GM21619 (cell line): ENCODE results near the gene CASP1.

ENCODE experiments used
- ATAC-seq: cut with Tn5 transposase; IDR thresholded peaks from one replicate; pipeline ENCODE4 v1.9.1; 2021; ENCODE audit not compliant: unreplicated experiment

The CASP1 gene

DNA sequence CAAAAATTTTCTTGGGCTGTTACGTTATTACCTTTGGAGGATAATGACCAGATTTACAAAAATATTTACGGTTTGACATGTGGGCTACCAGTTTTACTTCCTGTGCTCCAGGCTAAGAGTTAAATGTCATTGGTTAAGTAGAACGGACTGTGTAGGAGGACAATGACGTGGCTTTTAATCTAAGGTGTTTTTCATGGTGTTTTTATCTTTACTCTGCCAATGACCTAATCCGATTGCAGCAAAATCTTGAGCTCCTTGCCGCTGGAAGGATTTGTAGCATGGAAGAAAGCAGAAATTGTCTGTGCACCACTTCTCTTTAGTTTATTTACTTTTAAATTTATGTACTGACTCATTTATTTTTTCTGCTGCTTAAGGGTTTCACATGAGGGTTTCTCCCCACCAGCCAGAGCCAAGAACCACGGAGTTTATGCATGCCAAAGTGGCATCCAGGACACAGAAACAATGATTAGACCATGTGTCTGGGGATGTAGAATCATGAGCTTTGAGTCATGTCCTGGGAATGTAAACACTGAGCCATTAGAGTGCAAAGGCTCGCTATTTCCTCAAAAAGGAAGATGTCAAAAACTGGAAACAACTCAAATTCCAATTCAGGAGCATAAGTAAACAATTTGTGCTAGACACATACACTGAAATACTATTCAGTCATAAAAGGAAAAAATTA, 12.1 kb upstream of the CASP1 start:
- no peak for ATAC-seq

DNA sequence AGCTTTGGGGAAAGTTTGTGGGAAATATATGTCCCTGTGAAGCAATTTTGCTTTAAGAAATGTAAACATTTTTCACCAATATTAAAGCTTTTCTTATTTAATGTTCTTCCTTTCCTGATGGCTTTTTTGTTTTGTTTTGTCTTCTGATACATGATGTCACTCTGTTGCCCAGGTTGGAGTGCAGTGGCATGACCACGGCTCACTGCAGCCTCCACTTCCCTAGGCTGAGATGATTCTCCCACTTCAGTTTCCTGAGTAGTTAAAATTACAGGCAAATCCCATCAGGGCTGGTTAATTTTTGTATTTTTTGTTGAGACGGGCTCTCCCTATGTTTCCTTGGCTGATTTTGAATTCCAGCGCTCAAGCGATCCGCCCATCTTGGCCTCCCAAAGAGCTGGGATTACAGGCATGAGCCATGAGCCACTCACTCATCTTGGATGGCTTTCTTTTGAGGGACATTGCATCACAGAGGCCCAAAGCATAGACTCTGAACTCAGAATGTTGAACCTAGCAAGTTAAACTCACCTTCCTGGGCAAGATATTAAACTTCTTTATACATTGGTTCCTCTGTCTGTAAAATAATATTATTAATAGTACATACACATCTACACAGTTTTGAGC, 10.8 kb upstream of the CASP1 start:
- ATAC-seq: no peak

DNA sequence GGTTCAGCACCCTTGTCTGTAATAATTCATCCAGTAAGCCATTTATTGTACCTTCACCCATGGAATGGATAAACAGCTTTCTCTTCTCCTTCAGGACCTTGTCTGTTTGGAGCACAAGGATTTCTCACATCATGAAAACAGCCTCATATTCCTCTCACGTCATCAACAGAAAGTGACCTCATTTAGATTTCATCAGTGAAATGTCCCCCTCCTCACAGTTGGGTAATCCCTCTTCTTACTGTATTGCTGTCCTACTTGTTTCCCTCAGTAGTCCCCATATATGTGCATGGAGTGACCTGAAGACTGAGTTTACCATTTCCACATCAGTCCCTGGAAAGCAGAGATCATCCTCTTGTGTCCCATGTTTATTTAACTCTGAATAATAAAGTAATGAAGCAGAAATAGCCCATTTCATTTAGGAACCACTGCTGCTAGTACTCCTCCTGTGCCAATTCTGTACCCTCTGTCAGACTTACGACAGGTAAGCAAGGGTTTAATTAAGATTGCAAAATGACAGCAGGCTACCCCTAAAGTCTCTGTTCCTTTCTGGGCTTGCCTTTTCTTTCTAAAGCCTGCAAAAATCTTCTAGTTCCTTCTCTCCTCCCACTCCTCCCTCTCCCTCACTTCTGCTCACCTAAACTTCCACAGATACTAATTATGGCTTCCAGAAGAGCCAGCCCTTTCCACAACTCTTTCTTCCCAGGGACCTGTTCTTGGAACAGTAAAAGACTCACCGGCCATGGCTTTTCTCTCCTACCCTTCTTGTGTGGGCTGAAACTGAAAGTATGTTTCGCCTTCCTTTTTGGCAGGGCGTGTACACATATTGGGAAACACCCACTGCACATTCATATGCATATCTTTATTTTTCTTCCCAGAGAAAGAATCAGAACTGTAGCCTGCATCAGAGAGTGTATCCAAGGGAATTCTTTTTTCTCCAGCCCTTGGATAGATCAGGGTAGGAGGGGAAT, 9.9 kb upstream of the CASP1 start, which contains the start of gene CARD16:
TSS of gene CARD16 (minus strand) at position 779 of the 968 bp plus-strand sequence. CDS start at position 741, 38 bp downstream.
- peak; percentile 100 for ATAC-seq

DNA sequence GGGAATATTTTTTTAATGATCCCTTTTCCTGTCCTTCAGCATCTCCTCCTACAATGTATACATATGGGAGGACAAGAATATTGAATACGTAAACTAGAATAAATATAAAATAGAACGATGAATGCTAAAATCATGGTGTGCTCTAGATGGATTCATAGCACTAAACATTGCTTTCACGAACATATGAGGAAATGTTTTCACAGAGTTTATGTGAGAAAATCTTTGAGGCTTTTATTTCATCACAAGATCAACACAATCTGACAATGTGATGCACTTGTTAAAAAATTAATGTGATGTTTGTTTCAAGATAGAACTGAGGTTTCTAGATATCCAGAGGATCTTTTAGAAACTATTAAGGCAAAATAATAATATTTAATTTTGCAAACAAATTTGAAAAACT, 7.2 kb upstream of the CASP1 start:
- no peak for ATAC-seq

DNA sequence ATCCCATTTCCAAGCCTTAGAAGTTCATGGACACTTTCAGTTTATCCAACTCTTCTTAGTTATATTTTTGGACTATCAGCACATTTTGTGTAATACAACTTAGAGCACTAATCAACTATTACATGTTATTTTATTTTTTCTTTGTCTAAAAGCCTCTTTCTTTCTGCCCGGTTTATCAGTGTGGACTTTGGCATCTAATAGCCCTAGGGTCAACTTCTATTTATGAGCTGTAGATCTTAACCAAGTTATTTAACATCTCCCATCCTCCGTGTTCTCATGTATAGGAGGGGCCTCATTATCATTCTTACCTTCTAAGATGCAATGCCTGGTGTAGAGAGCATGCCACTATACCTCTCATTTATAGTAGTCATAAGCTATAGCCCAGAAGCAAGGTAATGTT, 5.8 kb upstream of the CASP1 start:
- no peak for ATAC-seq

DNA sequence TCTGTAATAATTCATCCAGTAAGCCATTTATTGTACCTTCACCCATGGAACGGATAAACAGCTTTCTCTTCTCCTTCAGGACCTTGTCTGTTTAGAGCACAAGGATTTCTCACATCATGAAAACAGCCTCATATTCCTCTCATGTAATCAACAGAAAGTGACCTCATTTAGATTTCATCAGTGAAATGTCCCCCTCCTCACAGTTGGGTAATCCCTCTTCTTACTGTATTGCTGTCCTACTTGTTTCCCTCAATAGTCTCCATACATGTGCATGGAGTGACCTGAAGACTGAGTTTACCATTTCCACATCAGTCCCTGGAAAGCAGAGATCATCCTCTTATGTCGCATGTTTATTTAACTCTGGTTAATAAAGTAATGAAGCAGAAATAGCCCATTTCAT, 556 bp downstream of the CASP1 start:
- ATAC-seq: peak; percentile 7

DNA sequence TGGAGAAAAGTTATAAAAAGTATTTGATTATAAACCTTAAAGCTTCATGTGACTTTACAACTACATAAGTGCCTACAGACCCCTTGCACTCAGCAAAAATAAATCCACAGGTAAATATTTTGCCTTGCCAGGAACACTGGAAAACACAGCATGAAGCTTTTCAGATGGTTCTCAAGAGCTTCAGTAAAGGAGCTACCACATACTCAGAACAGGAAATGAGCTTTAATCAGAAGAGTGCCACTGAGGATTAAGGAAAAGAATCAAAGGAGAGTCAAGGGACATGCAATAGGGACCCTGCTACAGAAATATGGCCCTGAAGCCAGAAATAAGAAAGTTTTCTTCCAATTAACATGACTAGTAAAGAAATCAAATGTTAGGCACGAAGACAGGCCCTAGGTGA, 1.2 kb downstream of the CASP1 start:
- no peak for ATAC-seq

DNA sequence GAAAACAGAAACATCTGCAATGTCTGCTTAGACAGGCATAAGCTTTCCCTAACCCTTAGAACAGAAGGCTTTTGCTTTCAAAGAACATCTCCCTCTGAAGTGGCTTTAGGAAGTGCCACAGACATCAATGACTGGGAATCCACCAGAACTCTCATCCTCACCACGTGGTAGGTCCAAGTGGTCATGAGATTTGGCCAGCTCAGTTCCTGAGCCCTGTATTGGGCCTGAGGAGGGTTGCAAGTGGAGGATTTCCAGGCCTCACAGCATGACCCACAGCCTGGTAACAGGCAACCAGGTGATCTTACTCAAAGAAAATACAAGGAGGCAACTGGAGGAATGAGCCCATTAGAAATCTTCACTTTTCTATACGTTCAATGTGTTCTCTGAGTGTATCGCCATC, 1.6 kb downstream of the CASP1 start:
- ATAC-seq: no peak

DNA sequence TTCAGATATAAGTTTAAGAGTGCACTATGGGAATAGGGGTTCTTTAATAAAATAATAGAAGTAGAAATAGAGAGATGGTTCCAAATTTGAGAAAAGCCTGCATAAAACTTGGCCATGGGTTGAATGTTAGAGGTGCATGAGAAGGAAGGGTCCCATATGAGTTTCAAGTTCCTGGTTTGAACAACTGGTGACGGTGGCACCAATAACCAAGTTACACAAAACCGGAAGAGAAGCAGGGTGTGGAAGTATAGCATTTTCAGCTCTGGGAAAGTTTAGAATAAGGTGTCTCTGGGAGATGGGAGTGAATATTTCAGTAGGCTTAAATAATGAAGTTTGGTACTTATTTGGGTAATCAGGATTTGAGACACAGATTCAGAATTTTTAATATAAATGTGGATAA, 2.4 kb downstream of the CASP1 start:
- no peak for ATAC-seq

DNA sequence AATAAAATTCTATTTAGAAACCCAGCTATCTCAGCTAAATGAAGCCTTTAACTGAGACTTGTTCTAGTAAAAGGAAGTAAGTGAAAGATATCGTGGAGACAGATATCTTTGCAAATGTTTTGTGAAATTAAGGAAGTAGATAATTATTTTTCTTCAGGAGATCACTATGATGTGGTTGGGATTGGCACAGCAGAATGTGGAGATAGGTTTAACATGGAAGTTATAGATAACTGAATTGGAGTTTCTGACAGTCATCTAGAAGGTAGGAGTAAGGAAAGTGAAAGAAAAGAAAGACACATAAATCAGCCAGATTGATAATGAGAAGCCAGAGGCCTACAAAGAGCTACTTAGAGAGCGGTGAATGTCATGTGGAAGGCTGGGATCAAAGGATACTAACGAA, 7.3 kb downstream of the CASP1 start:
- no peak for ATAC-seq

DNA sequence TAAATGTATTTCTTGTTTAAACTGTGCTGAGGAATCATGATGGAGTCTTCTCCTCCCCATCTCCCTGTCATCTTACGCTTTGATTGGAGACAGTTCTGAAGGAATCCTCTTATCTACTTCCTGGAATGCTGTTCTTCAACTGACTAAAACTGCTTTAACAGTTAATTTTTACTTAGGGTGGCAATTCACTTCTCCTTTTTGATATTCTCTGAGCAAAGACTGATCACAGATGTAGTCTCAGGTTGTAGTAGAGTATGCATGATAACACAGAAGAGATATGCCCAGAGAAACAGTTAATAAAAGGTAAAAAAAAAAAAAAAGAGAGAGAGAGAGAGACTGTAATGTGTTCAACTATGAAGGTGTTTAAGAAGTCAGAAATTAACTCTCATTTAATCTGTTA, 10.6 kb downstream of the CASP1 start:
- no peak for ATAC-seq

DNA sequence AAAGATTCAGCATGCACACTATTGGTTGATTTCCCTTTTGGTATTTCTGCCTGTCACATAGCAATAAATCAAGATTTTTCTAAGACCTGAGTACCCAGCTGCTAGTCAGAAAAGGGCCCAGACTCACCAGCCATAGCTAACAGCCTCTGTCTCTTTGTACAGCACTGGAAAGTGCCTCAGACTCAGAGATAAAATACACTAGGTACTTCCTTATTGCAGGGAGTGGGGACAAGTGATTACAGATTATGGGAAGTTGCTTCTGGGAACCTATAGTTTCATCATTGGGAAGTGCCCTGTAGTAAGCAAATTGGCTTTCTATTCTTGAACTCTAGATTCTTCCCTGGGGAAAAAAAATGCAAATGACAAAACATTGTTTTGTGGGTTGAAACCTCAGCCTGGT, 11.9 kb downstream of the CASP1 start, which contains the start of gene CASP5:
TSS of gene CASP5 (minus strand) at position 166 of the 400 bp plus-strand sequence. CDS start at position 134, 32 bp downstream.
- no peak for ATAC-seq

DNA sequence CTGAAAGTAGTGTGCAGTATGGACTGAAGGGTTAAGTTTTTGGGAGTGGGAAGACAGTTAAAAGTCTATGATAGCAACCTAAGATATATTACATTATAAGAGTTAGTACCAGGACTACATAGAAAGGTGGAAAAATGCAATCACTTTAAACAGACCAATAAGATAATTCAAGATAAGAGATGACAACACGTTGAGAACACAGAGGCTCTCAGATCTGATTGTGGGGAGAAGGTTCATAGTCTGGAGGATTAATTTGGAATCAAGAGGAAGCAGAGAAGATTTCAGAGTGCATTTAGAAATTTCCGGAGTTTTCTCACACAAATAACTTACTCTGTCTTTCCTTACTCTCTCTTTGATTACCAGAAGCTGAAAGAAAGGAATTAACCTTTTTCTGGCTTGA, 12.4 kb downstream of the CASP1 start:
- ATAC-seq: no peak

DNA sequence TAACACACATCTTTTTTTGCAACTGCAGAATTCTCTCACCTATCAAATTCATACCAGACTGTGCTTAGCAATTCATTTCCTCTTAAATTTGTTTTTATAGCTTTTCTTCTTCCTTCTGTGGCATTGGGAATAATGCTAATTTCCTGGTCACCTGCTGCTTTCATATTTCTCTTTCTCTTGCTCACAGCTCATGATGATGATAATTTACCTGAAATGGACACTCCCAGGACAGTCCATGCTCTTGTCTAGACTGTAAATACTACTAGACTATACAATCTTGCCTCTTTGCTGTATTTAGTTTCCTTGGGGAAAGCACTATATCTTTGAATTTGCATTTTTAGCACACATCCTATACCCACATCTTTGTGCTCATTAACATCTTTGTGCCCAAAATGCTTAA, 27.5 kb downstream of the CASP1 start:
- no peak for ATAC-seq

DNA sequence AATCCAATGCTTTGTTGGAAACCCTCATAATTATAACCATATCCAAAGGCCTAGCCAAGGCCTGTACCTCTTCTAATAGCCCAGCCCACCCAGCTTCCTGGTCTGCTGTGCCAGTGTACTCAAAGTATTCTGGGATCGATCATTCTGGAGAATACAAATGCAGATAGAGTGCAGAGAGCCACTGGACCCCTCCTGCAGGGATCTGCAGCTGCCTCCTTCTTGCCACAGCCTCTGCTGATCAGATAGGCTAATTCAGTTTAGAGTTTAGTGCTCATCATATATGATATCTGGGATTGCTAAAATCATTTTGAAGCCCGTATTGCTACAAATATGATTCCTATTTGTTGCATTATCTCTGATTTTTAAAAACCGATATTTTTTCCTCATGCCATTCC, 29.5 kb downstream of the CASP1 start:
- ATAC-seq: no peak

DNA sequence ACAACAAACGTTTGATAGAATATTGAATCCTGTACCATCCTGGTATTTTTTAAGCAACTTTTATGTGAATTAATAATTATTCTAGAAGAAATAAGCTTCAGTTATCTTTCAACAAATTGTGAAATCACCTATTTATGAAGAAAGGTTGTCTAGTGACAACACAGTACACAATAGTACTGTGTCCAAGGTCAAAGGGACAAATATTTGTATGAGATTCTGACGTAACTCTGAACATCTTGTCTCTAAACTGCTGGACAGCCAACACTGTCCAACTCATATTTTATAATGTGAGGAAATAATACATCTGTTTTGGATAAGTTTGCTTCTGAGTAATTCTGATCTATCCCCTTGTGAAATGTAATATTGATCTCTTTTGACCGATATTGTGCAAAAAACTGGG, 30.9 kb downstream of the CASP1 start:
- ATAC-seq: no peak

DNA sequence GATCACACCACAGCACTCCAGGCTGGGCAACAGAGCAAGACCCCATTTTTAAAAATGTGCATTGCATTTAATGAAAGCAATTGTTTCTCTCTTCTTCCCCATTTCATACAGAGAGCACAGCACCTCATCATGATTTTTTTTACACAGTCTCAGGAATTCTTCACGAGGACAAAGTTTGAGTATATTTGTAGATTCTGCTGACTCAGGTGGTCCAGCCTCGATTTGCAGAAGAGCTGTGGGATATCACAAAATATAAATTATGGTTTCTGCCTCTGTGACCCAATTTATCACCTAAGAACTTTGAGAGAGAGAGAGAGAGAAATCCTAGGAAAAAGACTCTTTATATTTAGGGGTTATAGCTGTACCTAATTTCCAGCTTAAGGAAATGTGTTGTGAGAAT, 31.8 kb downstream of the CASP1 start:
- ATAC-seq: no peak

DNA sequence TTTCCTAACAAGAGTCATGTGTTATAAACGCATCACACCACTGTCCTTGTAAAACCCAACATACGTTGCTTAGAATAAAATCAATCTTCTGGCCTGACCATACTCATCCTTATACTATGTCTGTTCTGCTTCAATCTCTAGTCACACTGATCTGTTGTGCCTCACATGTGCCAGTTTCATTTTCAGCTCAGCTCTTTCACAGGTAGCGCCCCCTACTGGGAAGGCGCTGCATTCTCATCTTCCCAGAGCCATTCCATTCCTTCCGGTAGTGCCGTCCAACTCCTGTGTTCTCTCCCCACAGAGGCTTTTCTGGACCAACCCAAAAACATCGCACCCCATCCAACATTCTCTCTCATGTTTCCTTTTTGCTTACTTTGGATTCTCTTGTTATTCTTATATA, 34.1 kb downstream of the CASP1 start:
- peak; percentile 94 for ATAC-seq

DNA sequence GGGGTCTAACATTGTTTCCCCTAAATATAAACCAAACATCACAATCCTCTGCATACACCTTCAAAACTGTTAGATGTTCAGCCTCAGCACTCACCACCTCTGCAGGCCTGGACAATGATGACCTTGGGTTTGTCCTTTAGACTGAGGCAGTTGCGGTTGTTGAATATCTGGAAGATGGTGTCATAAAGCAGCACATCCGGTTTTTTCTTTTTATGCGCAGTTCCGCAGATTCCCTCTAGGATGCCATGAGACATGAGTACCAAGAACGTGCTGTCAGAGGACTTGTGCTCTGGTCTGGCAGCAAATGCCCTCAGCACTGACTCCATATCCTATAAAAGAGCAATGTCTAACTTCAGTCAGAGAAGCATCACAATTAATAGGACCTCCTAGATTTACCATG, 34.8 kb downstream of the CASP1 start:
- ATAC-seq: no peak

DNA sequence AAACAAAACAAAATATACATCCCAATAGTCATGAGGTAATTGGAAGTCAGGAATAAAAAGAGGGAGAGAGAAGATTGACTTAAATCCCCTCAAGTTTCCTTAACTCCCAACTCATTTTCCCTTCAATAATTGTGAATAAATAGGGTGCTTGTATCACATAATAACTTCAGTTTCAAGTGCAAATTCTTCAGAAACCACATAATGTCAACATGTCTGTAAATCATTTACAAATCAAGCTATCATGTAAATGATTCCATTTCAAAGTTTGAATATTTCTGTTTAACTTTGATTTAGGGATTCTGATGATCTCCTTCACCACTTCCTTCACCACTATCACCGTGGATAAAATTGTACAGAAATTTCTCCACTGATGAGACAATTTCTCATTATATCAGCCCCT, 35.2 kb downstream of the CASP1 start:
- no peak for ATAC-seq

DNA sequence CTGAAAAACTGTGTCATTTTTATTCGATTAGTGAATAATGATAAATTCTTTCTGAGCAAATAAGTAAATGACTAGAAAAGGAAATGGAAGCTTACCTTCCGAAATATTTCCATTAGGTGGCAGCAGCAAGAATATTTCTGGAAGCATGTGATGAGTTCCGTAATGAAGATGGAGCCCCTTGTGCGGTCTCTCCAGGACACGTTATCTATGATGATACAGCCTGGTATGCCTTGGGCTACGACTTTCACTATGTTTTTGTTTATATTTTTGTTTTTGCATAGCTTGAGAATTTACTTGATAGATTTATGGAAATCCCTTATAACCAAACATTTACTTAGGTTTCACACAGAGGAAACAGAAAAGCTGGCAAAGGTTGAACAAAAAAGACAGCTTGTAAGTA, 37.7 kb downstream of the CASP1 start:
- no peak for ATAC-seq

DNA sequence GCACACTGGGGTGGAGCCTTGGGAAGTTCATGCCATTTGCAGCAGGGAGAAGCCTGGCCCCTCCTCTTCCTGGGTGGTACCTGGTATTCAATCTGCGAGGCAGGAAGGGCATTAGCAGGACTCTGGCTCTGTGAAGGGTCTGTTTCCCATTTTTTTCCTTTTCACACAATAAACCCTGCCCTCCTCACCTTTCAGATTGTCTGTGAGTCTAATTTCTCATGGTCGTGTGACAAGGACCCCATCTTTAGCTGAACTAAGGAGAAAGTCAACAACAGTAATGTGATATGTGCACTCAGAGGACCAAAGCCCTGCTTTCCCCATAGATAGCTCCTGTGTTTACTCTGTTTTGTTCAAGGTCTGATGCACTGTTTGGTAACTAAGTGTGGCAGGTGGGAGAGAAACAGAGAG, 39.9 kb downstream of the CASP1 start:
- ATAC-seq: no peak
